GM19463 (cell line): Measurements from ENCODE around the gene IL17B.

Experiments used
- ATAC-seq: cut with Tn5 transposase; IDR thresholded peaks from one replicate; pipeline ENCODE4 v1.9.1; 2021; ENCODE audit warnings: mild to moderate bottlenecking, moderate library complexity; ENCODE audit not compliant: unreplicated experiment

IL17B gene

GRCh38 chr5:149415066-149415967 is 36.2 kb upstream of the IL17B start:
- no peak for ATAC-seq

GRCh38 chr5:149414405-149415065 is 35.4 kb upstream of the IL17B start:
- ATAC-seq: no peak

GRCh38 chr5:149413477-149414210 is 34.6 kb upstream of the IL17B start:
- ATAC-seq: no peak

- ATAC-seq: no peak
Measured at GRCh38 chr5:149412783-149413476, 33.8 kb upstream of the IL17B start.

- ATAC-seq: no peak
Measured at GRCh38 chr5:149411738-149412519, 32.8 kb upstream of the IL17B start.

GRCh38 chr5:149410721-149411432 is 31.8 kb upstream of the IL17B start:
- no peak for ATAC-seq

GRCh38 chr5:149410071-149410470 is 31.0 kb upstream of the IL17B start:
- no peak for ATAC-seq

- no peak for ATAC-seq
Measured at GRCh38 chr5:149409268-149409948, 30.3 kb upstream of the IL17B start.

GRCh38 chr5:149408252-149409099 is 29.4 kb upstream of the IL17B start:
- no peak for ATAC-seq

- no peak for ATAC-seq
Measured at GRCh38 chr5:149407323-149408251, 28.5 kb upstream of the IL17B start.

GRCh38 chr5:149406979-149407306 is 27.9 kb upstream of the IL17B start:
- no peak for ATAC-seq

- ATAC-seq: no peak
Measured at GRCh38 chr5:149406203-149406978, 27.3 kb upstream of the IL17B start.

GRCh38 chr5:149405550-149406202 is 26.6 kb upstream of the IL17B start:
- ATAC-seq: no peak

GRCh38 chr5:149404746-149405549 is 25.9 kb upstream of the IL17B start:
- ATAC-seq: no peak
